Esophagus muscularis mucosa (tissue), 4 donors: Measurements from ENCODE around the gene TSBP1. TPM values are rescaled to one million over a fixed set of nuclear protein-coding genes. Genes with fewer than 3 reads are reported as not detected.
"Not testable (repeated sequence)": the region's sequence is repeated elsewhere in the genome, so short reads cannot be mapped to it uniquely, and the experiment has no call there.

ENCODE experiments used
- DNase-seq: peaks from one replicate; pipeline ENCODE4 v3.0.0-alpha.2; 2017; ENCODE audit errors: extremely low spot score
- H3K27ac ChIP-seq, 4 donors: fragments of 200-600 bp; sonication (generic); replicated peaks in 1 of 4; 1 replicate in 3 of 4; 2 replicates in 1 of 4; pipeline ENCODE4 v1.5.1; 2016 to 2019; ENCODE audit warnings: mild to moderate bottlenecking in 1 of 4
- H3K27me3 ChIP-seq, 4 donors: fragments of 200-600 bp; sonication (generic); one replicate each; pipeline versions ENCODE4 v1.5.1 to v1.6.0; 2016 to 2019
- H3K36me3 ChIP-seq, 4 donors: fragments of 200-600 bp; sonication (generic); one replicate each; pipeline ENCODE4 v1.5.1; 2016 to 2019
- H3K4me1 ChIP-seq, 4 donors: fragments of 200-600 bp; sonication (generic); one replicate each; pipeline ENCODE4 v1.5.1; 2016 to 2019
- H3K4me3 ChIP-seq, 4 donors: fragments of 200-600 bp; sonication (generic); 1 replicate in 2 of 4; 2 replicates in 2 of 4; pipeline ENCODE4 v1.5.1; 2016 to 2019; ENCODE audit warnings: mild to moderate bottlenecking in 4 of 4, moderate library complexity in 1 of 4
- H3K9me3 ChIP-seq, 4 donors: fragments of 200-600 bp; sonication (generic); 1 replicate in 3 of 4; 2 replicates in 1 of 4; pipeline ENCODE4 v1.5.1; 2016 to 2019
- EP300 ChIP-seq: sonication (generic); formaldehyde crosslinking; IDR thresholded peaks from one replicate; pipeline ENCODE4 v1.6.1; 2017; ENCODE audit warnings: antibody characterized with exemption
- POLR2A ChIP-seq: fragments of 450-650 bp; IDR thresholded peaks from one replicate; pipeline ENCODE4 v1.6.1; 2017; ENCODE audit warnings: antibody characterized with exemption, moderate library complexity, mild to moderate bottlenecking, low read depth
- POLR2AphosphoS5 ChIP-seq, 2 donors: sonication (generic); formaldehyde crosslinking; IDR thresholded peaks; one replicate each; pipeline ENCODE4 v1.6.1; 2017; ENCODE audit warnings: antibody characterized with exemption in 2 of 2
- WGBS: methylation state at CpG from one replicate; pipeline ENCODE4 v1.1.5; 2018; 5-methylcytosine and 5-hydroxymethylcytosine counted together
- intact Hi-C: fragments of 100-400 bp; cut with DNase I; formaldehyde crosslinking; loops from one replicate; pipeline ENCODE4 v1.15.1; 2023
- total RNA-seq, 4 donors: library from RNA; depleted of rRNA; stranded (reverse); fragments of >200 nt; gene quantifications; one replicate each; pipeline versions ENCODE4 v1.1.0 to v1.2.1, GENCODE V29; 2016
- TF ChIP-seq, protein P1 (sequence below), 3 experiments: fragments of 200-600 bp in 2 of 3; fragments of 450-650 bp in 1 of 3; sonication (generic) in 2 of 3; IDR thresholded peaks; one replicate each; pipeline ENCODE4 v1.5.1; 2017 to 2019; ENCODE audit warnings: antibody characterized with exemption in 3 of 3, mild to moderate bottlenecking in 2 of 3, moderate library complexity in 1 of 3

TSBP1 gene
- total RNA-seq, 4 donors from 2014 or later = not detected

GRCh38 chr6:32290886-32291450 lies 80.7 kb downstream of the TSBP1 start:
- no peak for DNase-seq
- Histone ChIP-seq H3K36me3 (no peaks in the 10 kb centered on the region), H3K4me3 (no peak overlapping the region), H3K27me3 (peaks cover 0 to 8% (median 0%) of the 10 kb centered on the region in 4 donors), H3K27ac (no peak overlapping the region), H3K9me3 (no peaks in the 10 kb centered on the region), H3K4me1 (no peaks in the 10 kb centered on the region)
- TF ChIP-seq EP300 (no peak), POLR2AphosphoS5 (IDR thresholded peaks at IDR 0.05) (no peak), POLR2A (no peak)
- TF ChIP-seq, protein P1, sequence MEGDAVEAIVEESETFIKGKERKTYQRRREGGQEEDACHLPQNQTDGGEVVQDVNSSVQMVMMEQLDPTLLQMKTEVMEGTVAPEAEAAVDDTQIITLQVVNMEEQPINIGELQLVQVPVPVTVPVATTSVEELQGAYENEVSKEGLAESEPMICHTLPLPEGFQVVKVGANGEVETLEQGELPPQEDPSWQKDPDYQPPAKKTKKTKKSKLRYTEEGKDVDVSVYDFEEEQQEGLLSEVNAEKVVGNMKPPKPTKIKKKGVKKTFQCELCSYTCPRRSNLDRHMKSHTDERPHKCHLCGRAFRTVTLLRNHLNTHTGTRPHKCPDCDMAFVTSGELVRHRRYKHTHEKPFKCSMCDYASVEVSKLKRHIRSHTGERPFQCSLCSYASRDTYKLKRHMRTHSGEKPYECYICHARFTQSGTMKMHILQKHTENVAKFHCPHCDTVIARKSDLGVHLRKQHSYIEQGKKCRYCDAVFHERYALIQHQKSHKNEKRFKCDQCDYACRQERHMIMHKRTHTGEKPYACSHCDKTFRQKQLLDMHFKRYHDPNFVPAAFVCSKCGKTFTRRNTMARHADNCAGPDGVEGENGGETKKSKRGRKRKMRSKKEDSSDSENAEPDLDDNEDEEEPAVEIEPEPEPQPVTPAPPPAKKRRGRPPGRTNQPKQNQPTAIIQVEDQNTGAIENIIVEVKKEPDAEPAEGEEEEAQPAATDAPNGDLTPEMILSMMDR (IDR thresholded peaks at IDR 0.05) = no peak
- intact Hi-C loops = no loop called here

DNA sequence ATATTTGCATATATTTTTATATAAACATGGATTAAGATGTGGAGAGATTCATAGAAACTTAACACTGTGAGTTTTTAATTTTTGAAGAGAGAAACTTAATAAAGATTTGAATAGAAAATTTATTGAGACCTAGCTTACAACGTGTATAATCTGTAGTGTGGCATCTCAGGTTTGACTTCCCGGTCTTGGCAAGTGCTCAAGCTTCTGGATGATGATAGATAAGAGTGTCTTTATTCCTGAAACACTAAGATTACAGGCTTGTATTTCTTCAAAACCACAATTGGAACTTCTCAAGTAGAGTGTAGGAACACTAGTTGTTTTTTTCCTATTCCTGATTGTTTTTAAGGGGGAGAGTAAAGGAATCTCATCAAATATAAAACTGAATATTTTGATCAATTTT lies 83.3 kb downstream of the TSBP1 start:
- no peak for TF ChIP-seq POLR2A
- no peak for TF ChIP-seq EP300
- TF ChIP-seq, protein P1 (IDR thresholded peaks at IDR 0.05) = no peak
- TF ChIP-seq POLR2AphosphoS5 (IDR thresholded peaks at IDR 0.05) = no peak
- Histone ChIP-seq H3K36me3 (no peaks in the 10 kb centered on the region), H3K27me3 (no peaks in the 10 kb centered on the region), H3K9me3 (no peaks in the 10 kb centered on the region), H3K4me1 (no peaks in the 10 kb centered on the region), H3K4me3 (no peak overlapping the region), H3K27ac (no peak overlapping the region)
- DNase-seq = no peak
- WGBS = 50% methylated on average over 2 of the region's 2 CpGs
- intact Hi-C loops = no loop called here

GRCh38 chr6:32273801-32274577 lies 97.7 kb downstream of the TSBP1 start:
- intact Hi-C loops = loop anchor here (10.0 kb wide), 1 partner anchor 349 kb away; the partner anchor contains the start of gene C2
- 95% methylated on average over 2 of the region's 2 CpGs for WGBS
- H3K36me3 ChIP-seq, H3K27ac ChIP-seq, DNase-seq, H3K9me3 ChIP-seq, H3K4me1 ChIP-seq, H3K27me3 ChIP-seq, H3K4me3 ChIP-seq: not testable (repeated sequence)

GRCh38 chr6:32271429-32271828 lies 100.3 kb downstream of the TSBP1 start:
- Histone ChIP-seq H3K4me3 (no peak overlapping the region), H3K27ac (no peak overlapping the region), H3K27me3 (peaks cover 0 to 3% (median 0%) of the 10 kb centered on the region in 4 donors), H3K36me3 (no peaks in the 10 kb centered on the region), H3K4me1 (no peaks in the 10 kb centered on the region), H3K9me3 (no peaks in the 10 kb centered on the region)
- TF ChIP-seq POLR2A (no peak), POLR2AphosphoS5 (IDR thresholded peaks at IDR 0.05) (no peak), EP300 (no peak)
- TF ChIP-seq, protein P1 (IDR thresholded peaks at IDR 0.05) = no peak
- intact Hi-C loops = loop anchor here (10.0 kb wide), 1 partner anchor 347 kb away; the partner anchor contains the start of gene C2
- DNase-seq = no peak
- WGBS = 92% methylated on average over 1 of the region's 1 CpG

- H3K9me3 ChIP-seq, H3K27me3 ChIP-seq, DNase-seq, intact Hi-C loops, H3K4me3 ChIP-seq, H3K4me1 ChIP-seq, H3K27ac ChIP-seq, H3K36me3 ChIP-seq: not testable (repeated sequence)
- WGBS = 68% methylated on average over 3 of the region's 3 CpGs
Observed at GRCh38 chr6:32268459-32268858, 103.2 kb downstream of the TSBP1 start.
